KMS-11 (cell line): ENCODE results near the gene C1QTNF6.

Source experiments
- H2AFZ ChIP-seq: fragments of 200-600 bp; sonication (generic); 2 replicates; pipeline ENCODE4 v1.6.1; 2016; ENCODE audit warnings: antibody characterized with exemption, mixed run types, low read depth
- H3K27ac ChIP-seq: fragments of 200-600 bp; sonication (generic); 2 replicates; pipeline ENCODE4 v1.6.1; 2016; ENCODE audit warnings: mild to moderate bottlenecking, mixed run types
- H3K27me3 ChIP-seq: fragments of 200-600 bp; sonication (generic); 2 replicates; pipeline ENCODE4 v1.6.1; 2017; ENCODE audit warnings: mild to moderate bottlenecking, low read depth, mixed run types, moderate library complexity; ENCODE audit not compliant: insufficient read depth
- H3K36me3 ChIP-seq: fragments of 200-600 bp; sonication (generic); 2 replicates; pipeline ENCODE4 v1.6.1; 2017; ENCODE audit warnings: mild to moderate bottlenecking, mixed run types; ENCODE audit not compliant: insufficient read depth
- H3K4me1 ChIP-seq: fragments of 200-600 bp; sonication (generic); 2 replicates; pipeline ENCODE4 v1.6.1; 2016; ENCODE audit warnings: mild to moderate bottlenecking, low read depth, mixed run types; ENCODE audit not compliant: poor library complexity, severe bottlenecking
- H3K4me2 ChIP-seq: fragments of 200-600 bp; sonication (generic); 2 replicates; pipeline ENCODE4 v1.7.0; 2016; ENCODE audit warnings: mild to moderate bottlenecking, mixed run types
- H3K4me3 ChIP-seq: fragments of 200-600 bp; sonication (generic); IDR thresholded peaks from 2 replicates; pipeline ENCODE4 v1.6.1; 2017; ENCODE audit warnings: low read depth, low read length, mixed read lengths; ENCODE audit not compliant: insufficient read depth
- H3K79me2 ChIP-seq: fragments of 200-600 bp; sonication (generic); 2 replicates; pipeline ENCODE4 v1.6.1; 2016; ENCODE audit warnings: low read depth, mixed run types; ENCODE audit not compliant: insufficient read depth
- H3K9ac ChIP-seq: fragments of 200-600 bp; sonication (generic); 2 replicates; pipeline ENCODE4 v1.6.1; 2016; ENCODE audit warnings: mild to moderate bottlenecking, mixed run types
- H4K20me1 ChIP-seq: fragments of 200-600 bp; sonication (generic); 2 replicates; pipeline ENCODE4 v1.6.1; 2016; ENCODE audit warnings: mild to moderate bottlenecking, mixed run types; ENCODE audit not compliant: insufficient read depth
- TF ChIP-seq, protein P1 (sequence below): fragments of 200-600 bp; sonication (generic); conservative IDR thresholded peaks from 2 replicates; pipeline ENCODE4 v1.6.1; 2017; ENCODE audit warnings: low read depth, mild to moderate bottlenecking, antibody characterized with exemption, low read length, moderate library complexity, mixed read lengths

C1QTNF6 gene

GRCh38 chr22:37194750-37195149 lies 6.7 kb upstream of the C1QTNF6 start:
- TF ChIP-seq, protein P1, sequence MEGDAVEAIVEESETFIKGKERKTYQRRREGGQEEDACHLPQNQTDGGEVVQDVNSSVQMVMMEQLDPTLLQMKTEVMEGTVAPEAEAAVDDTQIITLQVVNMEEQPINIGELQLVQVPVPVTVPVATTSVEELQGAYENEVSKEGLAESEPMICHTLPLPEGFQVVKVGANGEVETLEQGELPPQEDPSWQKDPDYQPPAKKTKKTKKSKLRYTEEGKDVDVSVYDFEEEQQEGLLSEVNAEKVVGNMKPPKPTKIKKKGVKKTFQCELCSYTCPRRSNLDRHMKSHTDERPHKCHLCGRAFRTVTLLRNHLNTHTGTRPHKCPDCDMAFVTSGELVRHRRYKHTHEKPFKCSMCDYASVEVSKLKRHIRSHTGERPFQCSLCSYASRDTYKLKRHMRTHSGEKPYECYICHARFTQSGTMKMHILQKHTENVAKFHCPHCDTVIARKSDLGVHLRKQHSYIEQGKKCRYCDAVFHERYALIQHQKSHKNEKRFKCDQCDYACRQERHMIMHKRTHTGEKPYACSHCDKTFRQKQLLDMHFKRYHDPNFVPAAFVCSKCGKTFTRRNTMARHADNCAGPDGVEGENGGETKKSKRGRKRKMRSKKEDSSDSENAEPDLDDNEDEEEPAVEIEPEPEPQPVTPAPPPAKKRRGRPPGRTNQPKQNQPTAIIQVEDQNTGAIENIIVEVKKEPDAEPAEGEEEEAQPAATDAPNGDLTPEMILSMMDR: no peak
- no peak overlapping the region for H2AFZ ChIP-seq
- H3K27ac ChIP-seq: no peak overlapping the region
- no peak overlapping the region for H3K9ac ChIP-seq
- no peaks in the 10 kb centered on the region; the same call in 1 of the 2 replicates for H3K79me2 ChIP-seq
- H3K4me3 ChIP-seq: no peak overlapping the region
- no peaks in the 10 kb centered on the region for H3K27me3 ChIP-seq
- H3K36me3 ChIP-seq: no peaks in the 10 kb centered on the region
- no peak overlapping the region for H3K4me2 ChIP-seq
- no peaks in the 10 kb centered on the region for H4K20me1 ChIP-seq
- peaks cover 37% of the 10 kb centered on the region for H3K4me1 ChIP-seq

DNA sequence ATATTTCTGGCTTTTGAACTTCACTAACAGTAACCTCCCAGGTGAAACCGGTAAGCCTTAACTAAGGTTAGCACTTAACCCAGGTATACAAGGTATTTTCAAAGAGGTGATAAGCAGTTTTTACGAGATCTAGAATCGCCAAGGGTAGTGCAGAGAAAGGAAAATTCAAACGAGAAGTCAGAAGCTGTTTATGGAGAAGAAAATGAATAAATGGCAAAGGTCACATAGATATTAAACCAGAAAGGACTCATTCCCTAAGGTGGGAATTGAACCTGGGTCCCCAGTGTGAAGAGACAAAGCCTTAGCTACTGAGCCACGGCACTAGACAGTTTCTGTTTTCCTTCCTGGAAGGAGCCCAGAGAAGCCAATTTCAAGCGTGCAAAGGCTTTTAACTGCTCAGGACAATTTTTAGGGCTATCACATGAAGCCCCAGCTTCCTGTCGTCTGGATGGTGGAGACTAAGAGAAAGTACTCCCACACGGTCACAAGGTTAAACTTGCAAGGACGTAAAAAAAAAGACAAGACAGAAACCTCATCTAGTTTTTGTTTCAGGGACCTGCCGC lies 5.7 kb upstream of the C1QTNF6 start:
- no peaks in the 10 kb centered on the region; the same call in 1 of the 2 replicates for H3K79me2 ChIP-seq
- H3K27me3 ChIP-seq: no peaks in the 10 kb centered on the region
- H3K27ac ChIP-seq: peak overlapping the region; percentile 5; the same call in 1 of the 2 replicates
- TF ChIP-seq, protein P1: no peak
- H3K4me2 ChIP-seq: peak overlapping the region; percentile 21; the same call in 1 of the 2 replicates
- no peaks in the 10 kb centered on the region for H4K20me1 ChIP-seq
- H3K4me3 ChIP-seq: no peak overlapping the region
- H3K4me1 ChIP-seq: peaks cover 34% of the 10 kb centered on the region
- H2AFZ ChIP-seq: no peak overlapping the region
- H3K36me3 ChIP-seq: no peaks in the 10 kb centered on the region
- H3K9ac ChIP-seq: no peak overlapping the region

DNA sequence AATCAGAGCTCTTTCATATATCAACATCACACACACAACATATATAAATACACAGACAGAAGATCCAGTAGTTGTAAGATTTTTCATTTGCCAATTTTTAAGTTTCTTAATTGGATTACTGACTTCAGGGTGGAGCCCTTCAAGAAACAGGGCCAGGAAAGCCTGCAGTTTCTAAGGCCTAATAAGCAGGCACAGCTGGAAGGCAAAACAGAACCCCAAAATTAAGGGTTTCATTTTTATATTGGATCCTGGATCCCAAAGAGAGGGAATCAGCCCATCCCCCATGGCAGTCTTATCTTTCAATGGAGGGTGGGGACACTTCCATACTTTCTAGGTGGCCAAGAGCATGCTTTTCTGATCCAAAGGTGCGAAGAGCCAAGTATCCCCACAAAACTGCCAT lies 4.7 kb upstream of the C1QTNF6 start:
- Histone ChIP-seq H3K4me3 (no peak overlapping the region), H4K20me1 (no peaks in the 10 kb centered on the region), H3K4me2 (no peak overlapping the region), H3K9ac (no peak overlapping the region), H3K79me2 (no peaks in the 10 kb centered on the region), H2AFZ (no peak overlapping the region), H3K27me3 (no peaks in the 10 kb centered on the region), H3K36me3 (no peaks in the 10 kb centered on the region), H3K4me1 (peaks cover 27% of the 10 kb centered on the region), H3K27ac (no peak overlapping the region)
- TF ChIP-seq, protein P1: no peak

DNA sequence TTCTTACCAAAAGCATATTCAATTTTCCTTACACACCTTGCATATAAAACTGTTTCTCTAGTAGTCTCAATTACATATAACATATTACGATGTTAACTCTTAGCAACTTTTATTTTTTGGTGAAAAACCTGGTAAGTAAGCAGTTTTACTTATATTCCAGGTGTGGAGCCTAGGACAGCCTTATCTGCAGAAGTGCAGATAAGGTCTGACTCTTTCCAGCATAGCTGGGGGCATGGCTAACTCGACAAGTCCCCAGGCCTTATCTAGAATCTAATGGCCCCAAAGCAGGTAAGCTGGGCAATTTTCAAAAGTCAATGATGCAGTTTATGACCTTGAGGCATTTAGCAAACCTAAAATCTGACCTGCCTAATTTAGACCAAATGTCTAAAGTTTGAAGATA lies 4.2 kb upstream of the C1QTNF6 start:
- H3K27ac ChIP-seq: no peak overlapping the region
- TF ChIP-seq, protein P1: no peak
- H3K4me1 ChIP-seq: peaks cover 25% of the 10 kb centered on the region

More for the DNA sequence above, 4.2 kb upstream of the C1QTNF6 start:
- H3K9ac ChIP-seq: no peak overlapping the region
- H3K27me3 ChIP-seq: no peaks in the 10 kb centered on the region
- no peak overlapping the region for H2AFZ ChIP-seq
- no peaks in the 10 kb centered on the region for H3K36me3 ChIP-seq
- no peak overlapping the region for H3K4me2 ChIP-seq
- H4K20me1 ChIP-seq: no peaks in the 10 kb centered on the region
- H3K79me2 ChIP-seq: no peaks in the 10 kb centered on the region
- H3K4me3 ChIP-seq: no peak overlapping the region
